Fibroblast of lung (primary cell): ENCODE data around the gene NARF.

ENCODE experiments used
- CTCF ChIP-seq, 2 donors: IDR thresholded peaks in 1 of 2; conservative IDR thresholded peaks in 1 of 2; 1 replicate in 1 of 2; 2 replicates in 1 of 2; pipeline ENCODE4 v1.5.1; 2011 to 2012; ENCODE audit warnings: low read length in 2 of 2, control low read depth in 1 of 2, inconsistent platforms in 1 of 2, low read depth in 1 of 2, mild to moderate bottlenecking in 1 of 2
- EZH2 ChIP-seq: IDR thresholded peaks from 2 replicates; pipeline ENCODE4 v1.5.1; 2012; ENCODE audit warnings: low read length, control low read depth, mild to moderate bottlenecking; ENCODE audit errors: missing control alignments

- no peak for TF ChIP-seq CTCF (conservative IDR thresholded peaks at IDR 0.05 in 1 of 2, IDR thresholded peaks at IDR 0.05 in 1 of 2; ENCODE audit: low read depth in 1 of 2, low read length in 2 of 2)
- no peak for TF ChIP-seq EZH2
Observed at GRCh38 chr17:82517230-82517865, 58.8 kb downstream of the NARF start.
